Fibroblast of skin of scalp (primary cell): ENCODE measurements around the gene NRGN.
"Not testable (repeated sequence)": the region's sequence is repeated elsewhere in the genome, so short reads cannot be mapped to it uniquely, and the experiment has no call there.

Source experiments
- DNase-seq: peaks from one replicate; pipeline ENCODE4 v3.0.0-alpha.2; 2013

The NRGN gene

DNA sequence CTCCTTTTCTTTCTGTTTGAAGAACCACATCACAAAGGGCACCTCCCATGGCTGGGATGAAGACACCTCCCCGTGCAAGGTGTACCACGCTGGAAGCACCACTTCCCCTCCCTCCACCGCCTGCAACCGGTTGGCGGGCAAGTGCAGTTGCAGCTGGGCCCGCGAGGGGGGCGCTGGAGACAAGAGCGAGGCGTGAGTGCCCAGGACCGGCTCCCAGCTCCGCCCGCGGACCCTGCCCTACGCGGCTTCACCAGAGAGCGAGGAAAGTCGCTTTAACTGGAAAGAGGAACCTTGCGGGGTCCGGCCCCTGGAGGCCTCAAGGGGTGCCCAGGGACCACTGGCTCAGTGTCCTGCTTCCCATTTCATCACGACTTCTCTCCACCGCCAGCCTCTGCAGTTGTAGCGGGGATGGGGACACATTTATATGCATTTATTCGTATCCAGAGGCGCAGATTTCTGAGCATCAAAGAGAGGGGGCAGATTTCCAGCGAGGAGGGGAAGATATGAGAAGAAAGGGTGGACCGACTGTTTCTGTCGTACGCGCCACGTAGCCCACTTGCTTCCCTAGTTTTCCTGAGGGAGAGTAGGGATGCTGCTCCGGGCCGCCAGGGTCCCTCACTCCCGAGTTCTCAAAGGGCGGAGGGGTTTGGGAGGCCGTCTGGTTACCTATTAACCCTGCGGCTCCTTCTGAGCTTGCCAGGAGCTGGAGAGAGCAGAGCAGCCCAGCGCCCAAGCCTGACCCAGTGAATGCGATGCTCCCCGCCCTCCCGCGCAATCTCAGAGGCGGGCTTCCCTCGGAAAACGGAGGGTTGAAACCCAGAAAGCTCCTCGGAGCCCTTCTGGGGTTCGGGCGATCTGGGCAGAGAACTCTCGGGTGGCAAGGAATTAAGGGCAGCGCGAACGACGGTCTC lies 18.9 kb downstream of the NRGN start:
- DNase-seq: peak; percentile 54

GRCh38 chr11:124759266-124760204 lies 19.8 kb downstream of the NRGN start:
- no peak for DNase-seq

DNA sequence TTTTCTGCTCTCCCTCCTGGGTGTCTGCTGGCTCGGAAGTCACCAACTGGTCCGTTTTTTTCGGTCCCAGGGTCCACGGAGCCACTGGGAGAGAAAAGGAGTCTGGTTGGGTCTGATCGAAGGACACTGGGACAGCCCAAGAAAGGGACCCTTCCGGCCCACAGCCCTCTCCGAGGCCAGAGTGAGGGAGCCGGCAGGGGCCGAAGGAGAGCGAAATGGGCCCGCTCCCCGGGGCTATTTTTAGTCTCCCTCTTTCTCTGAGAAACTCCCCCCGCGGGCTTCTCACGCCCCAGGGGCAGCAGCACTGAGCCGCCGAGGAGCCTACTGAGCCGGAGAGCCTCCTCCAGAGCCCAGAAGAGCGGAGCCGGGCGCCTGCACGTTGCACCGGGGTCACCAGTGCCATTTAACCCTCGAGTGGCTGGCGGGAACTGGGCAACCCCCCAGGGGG lies 20.5 kb downstream of the NRGN start:
- DNase-seq: no peak

- no peak for DNase-seq
Measured at GRCh38 chr11:124760806-124761205, 21.1 kb downstream of the NRGN start.

- no peak for DNase-seq
Measured at GRCh38 chr11:124761301-124762104, 21.8 kb downstream of the NRGN start.

GRCh38 chr11:124762105-124762623 lies 22.4 kb downstream of the NRGN start, which contains the start of gene ESAM:
TSS of gene ESAM (minus strand) at chr11:124762290. CDS start at chr11:124762154, 136 bp downstream.
- DNase-seq: no peak

DNA sequence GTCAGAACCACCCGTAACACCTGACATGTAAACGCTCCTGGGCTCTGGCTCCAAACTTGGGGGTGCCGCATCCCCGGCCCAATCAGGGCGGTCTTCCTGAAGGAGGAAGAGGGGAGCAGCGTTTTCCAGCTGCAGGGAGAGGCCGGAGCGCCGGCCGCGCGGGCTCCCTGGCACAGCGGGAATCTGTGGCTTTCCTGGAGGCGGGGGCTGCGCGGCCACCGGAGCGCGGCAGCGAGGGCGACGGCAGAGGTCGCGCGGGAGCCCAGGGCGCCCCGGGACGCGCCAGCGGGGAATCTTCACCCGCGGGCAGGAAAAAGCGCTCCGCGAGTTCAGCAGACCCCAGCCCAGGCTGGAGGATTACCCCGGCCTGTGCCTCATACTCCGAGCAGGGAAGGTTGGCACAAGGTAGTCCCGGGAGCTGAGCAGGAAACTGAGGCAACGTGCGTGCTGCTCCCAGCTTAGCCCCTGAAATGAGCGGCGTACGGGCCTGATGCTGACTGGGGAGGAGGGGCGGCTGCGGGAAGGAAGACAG lies 22.9 kb downstream of the NRGN start:
- DNase-seq: no peak

DNA sequence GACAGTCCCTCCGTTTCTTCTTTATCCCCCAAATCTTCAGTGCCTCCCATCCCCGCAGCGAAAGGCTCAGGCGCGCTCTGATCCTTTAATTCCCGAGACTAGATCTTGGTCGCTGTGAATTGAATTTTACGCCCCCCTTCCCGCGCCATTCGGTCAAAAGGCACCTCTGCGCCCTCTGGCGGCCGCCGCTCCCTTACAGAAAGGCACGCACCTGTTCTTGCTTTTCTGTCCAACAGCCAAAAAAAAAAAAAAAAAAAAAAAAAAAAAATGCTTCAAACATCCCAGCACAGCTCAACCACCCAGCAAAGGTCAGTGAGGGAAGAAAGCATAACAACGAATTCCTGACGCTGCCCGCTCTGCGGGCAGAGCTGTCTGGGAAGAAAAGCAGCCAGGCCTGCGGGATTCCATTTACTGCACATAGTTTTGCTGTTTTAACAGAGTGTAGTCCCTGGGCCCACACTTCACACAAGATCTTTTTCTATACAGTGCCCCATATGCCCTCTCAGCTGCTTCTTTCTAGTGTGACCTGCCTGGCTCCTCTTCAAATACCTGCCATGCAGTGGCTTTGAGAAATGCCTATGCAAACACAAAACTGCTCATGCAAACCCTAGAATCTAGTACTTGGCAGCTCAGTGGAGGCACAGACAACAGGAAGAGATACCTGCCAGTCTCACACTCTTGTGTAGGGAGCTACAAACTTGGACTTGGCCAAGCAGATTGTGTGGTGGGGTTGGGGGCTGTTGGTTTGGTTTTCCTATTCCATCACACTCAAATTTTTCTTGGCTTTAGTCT lies 23.6 kb downstream of the NRGN start:
- peak; percentile 54 for DNase-seq

DNA sequence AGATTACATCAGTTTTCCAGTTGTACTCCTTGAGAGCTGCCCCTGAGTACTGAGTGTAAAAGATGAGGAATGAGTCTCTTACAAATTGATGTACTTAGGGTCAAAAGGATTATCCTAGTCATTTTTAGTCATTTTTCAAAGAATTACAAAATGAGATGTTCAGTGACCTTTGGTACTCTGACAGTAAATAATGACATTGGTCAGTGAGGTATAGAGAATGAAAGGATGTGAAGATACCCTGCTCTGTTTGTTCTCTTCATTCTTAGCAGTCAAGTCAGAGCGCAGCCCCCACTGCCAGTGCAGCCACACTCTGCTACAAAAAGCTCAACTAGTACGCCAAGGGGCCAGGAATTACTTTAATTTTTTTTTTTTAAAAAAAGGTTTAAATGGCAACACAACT lies 26.4 kb downstream of the NRGN start:
- DNase-seq: no peak

GRCh38 chr11:124768914-124769313 lies 29.2 kb downstream of the NRGN start:
- DNase-seq: no peak

GRCh38 chr11:124769806-124770774 lies 30.3 kb downstream of the NRGN start:
- DNase-seq: peak; percentile 64

DNA sequence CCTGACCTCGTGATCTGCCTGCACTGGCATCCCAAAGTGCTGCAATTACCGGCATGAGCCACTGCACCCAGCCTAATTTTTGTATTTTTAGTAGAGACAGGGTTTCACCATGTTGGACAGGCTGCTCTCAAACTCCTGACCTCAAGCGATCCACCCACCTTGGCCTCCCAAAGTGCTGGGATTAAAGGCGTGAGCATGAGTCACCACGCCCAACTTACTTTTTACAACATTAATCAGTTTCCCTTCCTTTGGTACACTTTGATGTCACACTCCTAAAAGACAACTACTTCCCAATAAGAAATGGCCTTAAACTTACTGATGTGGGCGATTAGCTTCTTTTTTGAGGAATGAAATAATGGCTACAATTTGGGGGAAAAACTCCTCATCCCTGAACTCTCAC lies 31.2 kb downstream of the NRGN start:
- DNase-seq: not testable (repeated sequence)

DNA sequence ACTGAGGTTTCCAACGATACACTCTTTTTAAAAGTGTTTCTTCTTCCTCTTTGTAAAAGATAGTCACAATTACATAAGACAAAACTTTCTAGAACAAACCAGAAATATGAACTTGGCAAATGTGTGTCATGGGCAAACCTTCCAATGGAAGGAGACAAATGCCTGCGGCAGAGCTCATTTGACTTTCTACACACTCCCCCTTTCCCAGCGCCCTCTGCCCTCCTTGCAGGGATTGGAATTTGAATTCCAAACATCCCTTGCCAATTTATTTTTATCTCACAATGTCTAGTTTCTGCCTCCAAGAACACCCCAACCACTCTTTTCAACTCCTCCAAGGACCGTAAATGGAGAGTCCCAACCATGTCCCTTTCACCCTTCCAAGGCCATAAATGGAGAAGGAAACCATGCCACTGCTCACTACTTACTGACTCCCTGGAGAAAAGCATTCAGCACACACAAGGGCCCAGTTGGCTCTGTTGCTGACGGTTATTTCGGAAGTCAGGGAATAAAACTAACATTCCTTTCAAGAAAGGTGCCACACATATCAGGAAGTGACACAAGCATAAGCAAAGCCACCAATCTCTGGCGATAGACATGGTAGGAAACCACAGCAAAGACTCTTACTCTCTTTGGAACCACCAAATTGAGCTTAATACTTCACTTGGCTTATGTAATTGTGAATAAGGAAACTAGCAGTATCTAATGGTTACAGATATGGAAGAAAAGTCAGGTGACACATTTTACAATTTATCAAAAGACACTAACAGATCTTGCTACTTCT lies 37.3 kb downstream of the NRGN start:
- DNase-seq: no peak

GRCh38 chr11:124778281-124778680 lies 38.5 kb downstream of the NRGN start:
- no peak for DNase-seq

DNA sequence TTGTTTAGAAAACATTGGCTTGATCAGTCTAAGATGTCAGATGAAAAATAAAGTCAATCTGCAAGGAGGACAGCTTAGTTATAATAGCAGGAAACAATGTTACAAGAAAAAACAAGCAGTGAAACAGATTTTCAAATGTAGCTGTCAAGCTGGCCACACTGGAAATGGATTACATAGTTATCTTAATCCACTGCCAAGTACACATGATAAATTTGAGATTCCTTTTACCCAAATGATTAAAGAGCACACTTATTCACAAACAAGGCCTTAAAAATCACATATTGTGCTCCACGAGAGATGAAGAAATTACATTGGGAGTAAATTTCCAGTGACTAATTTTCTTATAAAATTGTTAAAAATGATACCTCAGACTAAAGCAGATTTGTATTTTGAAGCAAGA lies 39.8 kb downstream of the NRGN start:
- no peak for DNase-seq

GRCh38 chr11:124783002-124783401 lies 43.3 kb downstream of the NRGN start:
- DNase-seq: no peak

DNA sequence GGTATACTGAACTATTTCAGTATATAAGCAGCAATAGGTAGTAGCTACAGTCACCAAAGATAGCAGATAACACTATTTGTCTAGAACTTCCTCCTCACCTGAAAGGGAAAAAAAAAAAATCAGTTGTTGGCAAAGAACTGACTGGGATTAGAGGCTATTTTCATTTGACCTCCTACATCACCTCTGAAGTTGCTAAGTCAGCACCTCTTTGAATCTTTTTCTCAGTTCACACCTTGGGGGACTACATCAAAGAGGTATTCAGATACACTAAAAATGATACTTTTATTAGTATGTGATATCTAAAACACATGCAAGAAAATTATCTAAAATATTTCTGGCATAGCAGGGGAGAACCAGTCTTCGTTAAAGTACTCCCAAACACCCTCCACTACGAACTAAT lies 44.3 kb downstream of the NRGN start:
- DNase-seq: no peak

- no peak for DNase-seq
Measured at GRCh38 chr11:124788521-124788920, 48.8 kb downstream of the NRGN start.
